ENCODE data around the gene DYTN.

DNA sequence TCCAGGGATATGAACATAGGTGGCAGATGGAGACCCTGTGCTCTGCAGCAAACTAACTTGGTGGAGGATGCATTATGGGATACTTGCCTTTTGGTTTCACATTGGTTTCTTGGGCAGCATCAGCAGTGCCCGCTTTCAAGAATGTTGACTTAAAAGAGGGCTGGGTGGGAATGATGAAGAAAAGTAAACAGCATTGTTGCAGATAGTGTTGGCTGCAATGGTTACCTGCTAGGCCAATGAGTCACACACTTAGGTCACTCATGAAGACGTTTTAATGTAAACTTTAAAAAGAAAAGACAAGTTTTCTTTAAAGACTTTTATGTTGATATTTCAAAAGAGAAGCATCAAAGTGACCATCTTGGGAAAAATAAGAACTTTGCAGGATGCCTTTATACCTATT is 102.0 kb downstream of the DYTN start:
- no peak for TF ChIP-seq POLR2AphosphoS5 (IDR thresholded peaks at IDR 0.05; ENCODE audit: low read depth, low read length)
- no peak for TF ChIP-seq POLR2A (IDR thresholded peaks at IDR 0.05; ENCODE audit: low read depth, low read length)
- TF ChIP-seq TAF1 (IDR thresholded peaks at IDR 0.05; ENCODE audit: borderline replicate concordance, low read depth, low read length), result no peak

Measured in GM12892 (cell line).